ENCODE measurements around the gene CYTH2. TPM values are rescaled to one million over a fixed set of nuclear protein-coding genes. Genes with fewer than 3 reads are reported as not detected.

Gene CYTH2
- total RNA-seq, 2 donors from 2014 or later = 55.4 to 70.2 TPM

DNA sequence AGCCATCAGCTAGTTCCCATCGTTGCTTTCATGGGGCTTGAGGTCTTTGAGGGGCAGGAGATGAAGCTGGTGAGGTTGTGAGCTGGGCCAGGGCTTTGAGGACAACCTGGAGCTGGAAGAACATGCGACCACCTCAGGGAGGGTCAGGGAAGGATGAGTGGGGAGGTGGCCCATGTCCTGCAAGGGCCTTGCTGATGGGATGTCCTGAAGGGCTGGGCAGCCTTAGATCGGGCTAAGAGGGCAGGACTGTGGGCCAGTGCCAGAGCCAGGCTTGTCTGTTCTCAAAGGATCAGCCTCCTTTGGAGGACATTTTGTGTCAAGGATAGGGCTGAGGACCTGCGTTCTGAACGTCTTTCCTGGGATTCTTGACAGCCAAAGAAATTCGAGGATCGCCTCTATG is 10.5 kb downstream of the CYTH2 start:
- no peak overlapping the region for H3K9ac ChIP-seq (ENCODE audit: low read depth in 2 of 2, low read length in 2 of 2)
- no peak overlapping the region for H3K4me3 ChIP-seq
- TF ChIP-seq, protein P1, sequence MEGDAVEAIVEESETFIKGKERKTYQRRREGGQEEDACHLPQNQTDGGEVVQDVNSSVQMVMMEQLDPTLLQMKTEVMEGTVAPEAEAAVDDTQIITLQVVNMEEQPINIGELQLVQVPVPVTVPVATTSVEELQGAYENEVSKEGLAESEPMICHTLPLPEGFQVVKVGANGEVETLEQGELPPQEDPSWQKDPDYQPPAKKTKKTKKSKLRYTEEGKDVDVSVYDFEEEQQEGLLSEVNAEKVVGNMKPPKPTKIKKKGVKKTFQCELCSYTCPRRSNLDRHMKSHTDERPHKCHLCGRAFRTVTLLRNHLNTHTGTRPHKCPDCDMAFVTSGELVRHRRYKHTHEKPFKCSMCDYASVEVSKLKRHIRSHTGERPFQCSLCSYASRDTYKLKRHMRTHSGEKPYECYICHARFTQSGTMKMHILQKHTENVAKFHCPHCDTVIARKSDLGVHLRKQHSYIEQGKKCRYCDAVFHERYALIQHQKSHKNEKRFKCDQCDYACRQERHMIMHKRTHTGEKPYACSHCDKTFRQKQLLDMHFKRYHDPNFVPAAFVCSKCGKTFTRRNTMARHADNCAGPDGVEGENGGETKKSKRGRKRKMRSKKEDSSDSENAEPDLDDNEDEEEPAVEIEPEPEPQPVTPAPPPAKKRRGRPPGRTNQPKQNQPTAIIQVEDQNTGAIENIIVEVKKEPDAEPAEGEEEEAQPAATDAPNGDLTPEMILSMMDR (IDR thresholded peaks at IDR 0.05) = no peak
- H3K27ac ChIP-seq = no peak overlapping the region
- no peak for DNase-seq
- H3K4me1 ChIP-seq = no peaks in the 10 kb centered on the region
- peaks cover 6% of the 10 kb centered on the region for H3K36me3 ChIP-seq
- H3K27me3 ChIP-seq = no peaks in the 10 kb centered on the region
- intact Hi-C loops (cut with DNase I) = no loop called here
- H3K9me3 ChIP-seq = no peaks in the 10 kb centered on the region

DNA sequence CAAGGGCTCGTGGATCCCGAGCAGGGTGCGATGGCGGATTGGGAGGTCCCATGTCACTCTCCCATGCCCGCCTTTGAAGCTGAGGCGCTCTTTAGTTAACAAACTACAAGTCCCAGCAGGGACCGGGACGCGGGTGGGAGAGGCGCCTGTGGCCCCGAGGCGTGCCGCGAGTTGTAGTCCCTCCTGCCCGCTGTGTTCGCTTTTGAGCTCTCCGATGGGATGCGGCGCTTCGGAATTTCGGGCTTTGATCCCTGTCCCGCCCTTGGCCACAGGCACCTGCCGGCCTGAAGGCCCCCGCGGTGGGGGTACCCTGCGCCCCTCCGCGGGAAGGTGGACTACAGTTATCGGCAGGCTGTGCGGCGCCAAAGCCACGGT is 11.0 kb downstream of the CYTH2 start:
- intact Hi-C loops (cut with DNase I) = no loop called here

DNA sequence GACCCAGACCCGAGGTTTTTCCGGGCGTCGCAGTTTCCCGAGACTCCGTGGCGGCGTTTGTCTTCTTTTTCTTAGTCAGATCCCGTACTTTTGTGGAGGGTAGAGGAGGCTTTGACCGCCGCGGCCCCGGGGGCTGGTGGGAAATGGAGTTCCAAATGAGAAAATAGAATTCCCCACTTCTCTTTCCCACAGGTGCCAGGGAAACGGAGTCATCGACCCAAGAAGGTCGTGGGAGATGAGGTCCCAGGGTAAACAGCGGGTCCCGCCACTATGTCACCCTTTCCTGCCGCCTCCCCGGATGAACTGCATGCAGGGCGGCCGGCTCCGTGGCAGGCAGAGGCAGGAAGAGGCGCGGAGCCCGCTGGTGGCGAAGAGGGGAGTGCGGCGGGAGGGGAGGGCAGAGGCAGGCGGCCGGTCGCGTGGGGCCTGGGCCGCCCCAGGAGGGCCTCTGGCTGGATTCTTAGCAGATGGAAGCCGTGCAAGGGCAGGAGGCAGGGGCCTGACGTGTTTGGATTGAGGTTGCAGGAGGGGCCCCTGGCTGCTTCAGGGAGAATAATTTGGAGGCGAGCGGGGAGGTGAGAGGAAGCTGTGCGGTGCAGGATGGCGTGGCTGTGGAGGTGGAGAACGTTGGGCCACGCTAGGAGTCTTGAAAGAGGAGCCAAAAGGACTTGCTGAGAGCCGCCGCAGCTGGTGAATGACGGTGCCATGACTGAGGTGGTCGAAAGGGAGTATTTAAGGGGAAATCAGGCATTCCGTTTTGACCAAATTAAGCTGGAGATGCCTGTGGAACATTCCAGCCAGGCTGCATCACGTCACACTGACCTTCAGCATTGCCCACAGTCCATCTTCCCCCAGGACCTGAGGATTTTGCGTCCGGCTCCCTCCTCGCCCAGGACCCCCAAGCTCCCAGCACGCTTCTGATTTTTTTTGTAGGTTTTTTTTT is 11.7 kb downstream of the CYTH2 start:
- TF ChIP-seq, protein P1 (IDR thresholded peaks at IDR 0.05) = no peak
- Histone ChIP-seq H3K36me3 (no peaks in the 10 kb centered on the region), H3K4me3 (peak overlapping the region; percentile 38), H3K27ac (peak overlapping the region; percentile 49), H3K4me1 (no peaks in the 10 kb centered on the region), H3K9me3 (no peaks in the 10 kb centered on the region), H3K9ac (ENCODE audit: low read depth in 2 of 2, low read length in 2 of 2) (peak overlapping the region; percentile 61 to 77), H3K27me3 (no peaks in the 10 kb centered on the region)
- intact Hi-C loops (cut with DNase I) = no loop called here
- DNase-seq = peak; percentile 44

More for the DNA sequence above, 11.0 kb downstream of the CYTH2 start:
- TF ChIP-seq, protein P1 (IDR thresholded peaks at IDR 0.05) = no peak
- no peaks in the 10 kb centered on the region for H3K9me3 ChIP-seq
- DNase-seq = peak; percentile 45
- H3K27ac ChIP-seq = peak overlapping the region; percentile 49
- H3K4me1 ChIP-seq = no peaks in the 10 kb centered on the region
- H3K4me3 ChIP-seq = peak overlapping the region; percentile 38
- H3K9ac ChIP-seq (ENCODE audit: low read depth in 2 of 2, low read length in 2 of 2) = peak overlapping the region; percentile 61 to 77
- H3K27me3 ChIP-seq = no peaks in the 10 kb centered on the region
- H3K36me3 ChIP-seq = peaks cover 1% of the 10 kb centered on the region

DNA sequence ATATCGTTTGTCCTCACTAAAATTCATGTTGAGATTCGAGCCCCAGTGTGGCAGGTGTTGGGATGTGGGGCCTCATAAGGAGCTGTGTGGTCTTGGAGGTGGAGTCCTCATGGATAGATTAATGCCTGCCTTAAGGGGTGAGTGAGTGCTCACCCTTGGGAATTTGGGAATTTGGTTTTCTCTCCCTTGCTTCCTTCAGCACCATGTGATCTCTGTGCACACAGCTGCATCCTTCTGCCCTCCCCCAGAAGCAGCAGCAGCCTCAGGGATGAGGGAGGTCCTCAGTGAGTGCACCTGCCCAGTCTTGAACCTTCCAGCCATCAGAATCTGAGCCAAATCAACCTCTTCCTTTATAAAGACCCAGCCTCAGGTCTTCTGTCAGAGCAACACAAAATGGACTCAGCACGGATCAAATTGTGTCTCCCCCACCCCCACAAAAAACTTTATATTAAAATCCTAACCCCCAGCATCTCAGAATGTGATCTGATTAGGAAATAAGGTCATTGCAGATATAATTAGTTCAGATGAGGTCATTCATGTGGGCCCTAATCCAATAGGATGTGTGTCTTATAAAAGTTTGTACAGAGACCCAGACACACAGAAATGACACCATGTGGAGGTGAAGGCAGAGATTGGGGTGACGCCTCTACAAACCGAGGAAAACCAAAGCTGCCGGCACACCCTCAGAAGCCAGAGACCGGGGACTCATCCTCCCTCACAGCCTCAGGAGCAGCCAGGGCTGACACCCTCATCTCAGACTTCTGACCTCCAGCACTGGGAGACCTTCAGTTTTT is 12.9 kb downstream of the CYTH2 start:
- Histone ChIP-seq H3K9me3 (no peaks in the 10 kb centered on the region), H3K27ac (no peak overlapping the region), H3K4me1 (no peaks in the 10 kb centered on the region), H3K27me3 (no peaks in the 10 kb centered on the region), H3K4me3 (no peak overlapping the region), H3K36me3 (no peaks in the 10 kb centered on the region), H3K9ac (ENCODE audit: low read depth in 2 of 2, low read length in 2 of 2) (no peak overlapping the region)
- no peak for DNase-seq
- TF ChIP-seq, protein P1 (IDR thresholded peaks at IDR 0.05) = no peak
- intact Hi-C loops (cut with DNase I) = no loop called here

DNA sequence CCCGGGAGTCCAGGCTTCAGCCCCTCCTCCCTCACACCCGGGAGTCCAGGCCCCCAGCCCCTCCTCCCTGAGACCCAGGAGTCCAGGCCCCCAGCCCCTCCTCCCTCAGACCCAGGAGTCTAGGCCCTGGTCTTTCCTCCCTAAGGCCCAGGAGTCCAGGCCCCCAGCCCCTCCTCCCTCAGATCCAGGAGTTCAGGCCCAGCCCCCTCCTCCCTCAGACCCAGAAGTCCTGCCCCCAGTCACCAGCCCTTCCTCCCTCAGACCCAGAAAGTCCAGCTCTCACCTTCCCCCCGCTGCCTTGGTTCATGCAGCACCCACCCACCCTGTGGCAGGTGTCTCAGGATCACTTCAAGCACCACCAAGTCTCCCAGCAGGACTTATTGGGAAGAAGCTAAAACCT is 14.1 kb downstream of the CYTH2 start:
- H3K27ac ChIP-seq = no peak overlapping the region
- H3K9ac ChIP-seq (ENCODE audit: low read depth in 2 of 2, low read length in 2 of 2) = no peak overlapping the region
- DNase-seq = no peak
- H3K36me3 ChIP-seq = no peaks in the 10 kb centered on the region
- no peaks in the 10 kb centered on the region for H3K27me3 ChIP-seq
- TF ChIP-seq, protein P1 (IDR thresholded peaks at IDR 0.05) = no peak
- peaks cover 5% of the 10 kb centered on the region for H3K4me1 ChIP-seq
- H3K9me3 ChIP-seq = no peaks in the 10 kb centered on the region
- intact Hi-C loops (cut with DNase I) = no loop called here
- no peak overlapping the region for H3K4me3 ChIP-seq
